HG03045 (cell line): ENCODE measurements around the gene UMAD1.

Experiments used
- ATAC-seq: cut with Tn5 transposase; IDR thresholded peaks from one replicate; pipeline ENCODE4 v1.9.1; 2021; ENCODE audit warnings: mild to moderate bottlenecking, moderate library complexity; ENCODE audit not compliant: unreplicated experiment

Gene UMAD1

DNA sequence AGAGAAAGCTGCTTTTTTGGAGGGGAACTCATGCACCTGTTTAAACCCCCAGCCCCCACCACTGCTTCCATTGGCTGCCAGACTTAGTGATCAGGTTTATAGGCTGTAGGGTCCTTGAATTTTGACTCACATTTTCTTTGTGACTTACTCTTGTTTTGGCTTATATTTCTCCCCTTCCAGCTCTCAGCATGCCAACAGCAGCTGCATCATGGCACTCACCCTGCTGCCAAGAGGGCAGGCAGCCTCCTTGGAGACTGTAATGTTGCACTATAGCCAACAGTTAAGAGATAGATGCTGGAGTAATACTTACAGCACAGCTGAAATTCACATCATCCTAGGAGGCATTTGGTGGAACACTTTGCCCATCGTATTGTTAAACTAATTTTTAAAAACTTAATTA is 230.0 kb downstream of the UMAD1 start:
- ATAC-seq, result no peak

DNA sequence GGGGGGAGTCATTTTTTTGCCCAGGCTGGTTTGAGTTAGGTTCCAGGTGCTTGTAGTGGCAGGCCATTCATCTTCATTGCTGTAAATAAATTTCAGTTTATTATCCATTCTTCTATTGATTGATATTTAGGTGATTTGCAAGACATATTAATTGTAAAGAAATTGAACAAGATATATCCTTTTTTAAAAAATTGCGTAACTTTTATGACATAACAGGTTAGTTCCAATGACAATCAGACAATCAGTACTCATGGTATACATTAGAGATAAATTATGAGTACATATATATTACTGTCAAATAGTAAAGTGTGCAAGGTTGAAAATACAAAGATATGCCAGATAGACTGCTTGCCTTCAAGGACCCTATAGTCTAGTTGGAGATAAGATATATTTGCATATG is 235.9 kb downstream of the UMAD1 start:
- ATAC-seq, result no peak

DNA sequence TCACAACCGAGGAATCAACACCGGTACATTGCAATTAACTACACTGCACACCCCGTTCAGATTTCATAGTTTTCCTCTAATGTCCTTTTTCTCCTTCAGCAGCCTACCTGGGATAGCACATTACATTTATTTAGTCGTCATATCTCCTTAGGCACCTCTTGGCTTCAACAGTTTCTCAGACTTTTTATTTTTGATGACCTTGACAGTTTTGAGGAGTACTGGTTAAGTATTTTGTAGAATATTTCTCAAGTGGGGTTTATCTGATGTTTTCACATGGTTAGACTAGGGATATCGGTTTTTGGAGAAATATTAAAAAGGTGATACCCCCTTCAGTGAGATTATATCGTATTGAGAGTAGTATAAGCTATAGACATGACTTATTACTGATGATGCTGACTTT is 241.0 kb downstream of the UMAD1 start:
- ATAC-seq, result no peak

GRCh38 chr7:7882888-7883287 is 242.3 kb downstream of the UMAD1 start:
- ATAC-seq, result no peak

DNA sequence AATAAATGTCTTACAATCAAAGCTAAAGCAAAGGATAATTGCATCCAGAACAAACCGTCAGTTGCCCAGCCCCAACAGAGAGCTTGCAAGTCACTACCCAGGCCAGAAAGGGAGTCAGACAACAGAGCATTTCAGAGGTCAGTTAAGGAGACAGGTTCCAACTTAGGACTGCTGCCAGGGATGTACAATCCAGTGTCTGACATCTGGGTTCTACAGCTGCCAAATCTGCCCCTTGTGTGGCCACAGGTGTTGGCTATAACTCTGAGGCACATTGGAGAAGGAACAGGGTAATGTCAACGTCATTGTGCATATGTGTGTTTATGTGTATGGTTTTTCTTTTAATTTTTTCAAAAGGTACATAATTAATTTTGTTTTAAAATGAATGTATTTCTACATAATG is 242.8 kb downstream of the UMAD1 start:
- no peak for ATAC-seq

DNA sequence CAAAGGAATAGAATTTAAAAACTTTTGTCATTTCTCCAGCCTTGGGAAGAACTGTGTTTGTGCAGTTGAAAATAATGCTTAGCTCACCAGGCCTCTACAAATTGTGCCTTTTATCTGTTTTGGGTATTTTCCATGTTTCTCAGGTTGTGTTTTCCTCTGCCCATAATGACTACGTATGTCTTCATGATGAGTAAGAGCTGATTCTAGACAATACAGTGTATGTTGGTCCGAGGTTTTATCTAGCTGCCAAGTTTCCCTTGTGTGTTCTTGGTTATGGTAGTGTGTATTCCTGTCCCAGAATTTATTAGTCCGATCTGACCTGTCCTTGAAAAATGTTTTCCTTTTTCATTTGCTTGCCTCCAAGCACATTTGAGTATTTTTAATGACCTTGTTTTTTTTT is 244.3 kb downstream of the UMAD1 start:
- ATAC-seq, result no peak

GRCh38 chr7:7889791-7890568 is 249.4 kb downstream of the UMAD1 start:
- no peak for ATAC-seq

DNA sequence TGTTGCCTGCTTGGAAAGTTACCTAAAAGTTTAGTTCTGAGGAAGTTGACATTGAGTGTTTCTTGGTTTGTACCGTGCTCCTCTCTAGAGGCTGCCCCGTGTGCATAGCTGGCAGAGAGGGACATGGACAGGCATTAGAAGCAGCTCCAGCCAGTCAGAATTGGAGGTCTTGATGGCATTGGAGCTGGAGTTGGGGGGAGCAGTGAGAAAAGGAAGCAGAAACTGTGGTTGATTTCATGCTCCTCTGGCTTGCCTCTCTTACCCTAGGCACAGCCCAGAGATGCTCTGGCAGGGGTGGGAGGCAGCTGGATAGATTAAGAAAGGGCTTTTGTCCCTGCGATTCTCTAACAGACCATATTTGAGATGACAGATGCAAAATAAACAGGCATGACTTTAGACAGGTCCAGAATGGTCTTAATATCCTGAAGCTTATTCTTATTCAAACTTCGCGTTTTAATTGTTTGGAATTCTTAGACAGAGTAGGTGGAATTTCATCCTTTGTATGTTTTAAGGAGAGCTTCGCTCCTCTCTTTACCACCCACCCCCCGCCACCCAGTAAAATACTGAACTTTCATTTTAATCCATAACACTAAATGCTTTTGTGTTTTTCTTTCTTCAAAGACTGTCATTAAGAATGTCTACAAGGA is 254.6 kb downstream of the UMAD1 start:
- ATAC-seq, result no peak

GRCh38 chr7:7895754-7896153 is 255.2 kb downstream of the UMAD1 start:
- ATAC-seq, result no peak

DNA sequence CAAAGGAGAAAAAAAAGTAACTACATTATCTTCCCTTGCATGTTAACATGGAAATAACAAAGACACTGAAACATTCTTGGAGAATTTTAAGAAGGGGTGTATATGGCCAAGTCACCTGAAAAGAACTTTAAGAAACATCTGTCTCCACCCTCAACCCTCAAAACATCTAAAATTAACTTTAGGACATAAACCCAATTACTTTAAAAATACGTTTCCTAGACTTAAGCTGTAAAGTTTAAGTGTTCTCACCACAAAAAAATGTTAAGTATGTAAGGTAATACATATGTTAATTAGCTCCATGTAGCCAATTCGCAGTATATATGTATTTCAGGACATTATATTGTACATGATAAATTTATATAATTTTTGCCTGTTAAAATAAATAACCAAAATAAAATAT is 257.0 kb downstream of the UMAD1 start:
- ATAC-seq, result no peak

DNA sequence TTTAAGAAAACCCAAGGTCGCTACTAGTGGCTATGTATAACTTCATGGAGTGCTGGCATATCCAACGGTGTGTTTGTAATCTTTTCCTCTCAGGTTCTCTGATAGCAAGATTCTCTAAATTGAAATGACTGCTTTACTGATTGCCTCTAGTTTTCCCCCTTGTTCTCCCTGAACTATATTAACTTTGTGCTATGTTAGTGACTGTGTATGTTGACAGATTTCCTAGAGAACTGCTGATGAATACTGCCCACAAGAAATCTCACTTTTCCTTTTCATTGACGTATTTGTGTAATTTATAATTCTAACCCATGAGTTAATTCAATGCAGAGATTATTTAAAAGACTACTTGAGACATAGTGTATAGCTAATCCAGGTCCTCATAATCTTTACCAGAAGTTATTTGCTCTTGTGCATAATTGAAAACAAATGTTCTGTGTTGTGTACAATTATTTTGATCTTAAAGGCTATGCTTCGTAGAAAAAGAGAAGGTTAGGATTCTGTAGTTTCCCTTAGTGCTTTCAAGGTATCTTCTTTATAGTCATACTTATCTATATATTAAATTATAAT is 257.5 kb downstream of the UMAD1 start:
- no peak for ATAC-seq

DNA sequence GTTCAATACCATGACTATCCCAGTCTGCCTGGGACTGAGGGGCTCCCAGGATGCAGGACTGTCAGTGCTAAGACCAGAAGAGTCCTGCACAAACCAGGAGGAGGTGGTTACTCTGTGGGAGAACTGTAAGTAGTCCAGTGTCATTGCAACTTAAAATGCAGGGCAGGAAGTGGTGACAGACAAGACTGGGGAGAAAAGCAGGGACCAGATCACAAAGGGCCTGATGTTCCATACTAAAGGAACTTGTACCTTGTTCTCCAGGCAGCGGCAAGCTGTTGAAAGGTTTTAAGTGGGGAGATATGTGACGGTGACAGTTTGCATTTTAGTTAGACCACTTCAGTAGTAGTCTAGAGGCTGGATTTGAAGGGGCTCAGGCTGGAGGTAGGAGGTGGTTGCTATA is 262.3 kb downstream of the UMAD1 start:
- ATAC-seq, result no peak

DNA sequence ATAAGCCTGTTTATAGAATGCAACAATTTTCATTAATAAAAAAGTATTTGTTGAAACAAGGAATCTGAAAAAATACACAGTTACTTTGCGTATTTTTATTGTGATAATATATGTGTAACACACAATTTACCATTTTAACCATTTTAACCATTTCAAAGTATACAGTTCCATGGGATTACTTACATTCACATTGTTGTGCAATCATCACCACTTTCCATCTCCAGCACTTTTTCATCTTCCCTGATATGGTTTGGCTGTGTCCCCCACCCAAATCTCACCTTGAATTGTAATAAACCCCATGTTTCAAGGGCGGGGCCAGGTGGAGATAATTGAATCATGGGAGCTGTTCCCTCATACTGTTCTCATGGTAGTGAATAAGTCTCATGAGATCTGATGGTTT is 266.8 kb downstream of the UMAD1 start:
- no peak for ATAC-seq

DNA sequence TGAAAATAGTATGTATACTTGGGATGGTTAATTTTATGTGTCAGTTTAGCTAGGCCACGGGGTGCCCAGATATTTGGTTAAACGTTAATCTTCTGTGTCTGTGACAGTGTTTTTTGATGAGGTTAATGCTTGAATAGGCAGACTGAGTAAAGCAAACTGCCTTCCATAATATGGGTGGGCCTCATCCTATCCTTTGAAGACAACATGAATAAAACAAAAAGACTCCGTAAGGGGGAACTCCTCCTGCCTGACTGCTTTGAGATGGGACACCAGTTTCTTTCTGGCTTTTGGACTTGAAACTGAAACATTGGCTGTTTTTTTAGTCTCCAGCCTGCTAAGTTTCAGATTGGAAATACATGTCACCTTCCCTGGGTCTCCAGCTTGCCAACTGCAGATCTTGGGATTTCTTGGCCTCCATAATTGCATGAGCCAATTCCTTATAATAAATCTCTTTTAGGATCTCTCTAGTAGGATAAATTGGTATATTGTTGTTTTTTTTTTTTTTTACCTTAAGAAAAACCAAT is 268.1 kb downstream of the UMAD1 start:
- ATAC-seq, result no peak

GRCh38 chr7:7909376-7909775 is 268.8 kb downstream of the UMAD1 start:
- ATAC-seq, result no peak

GRCh38 chr7:7911369-7912123 is 271.0 kb downstream of the UMAD1 start:
- no peak for ATAC-seq

DNA sequence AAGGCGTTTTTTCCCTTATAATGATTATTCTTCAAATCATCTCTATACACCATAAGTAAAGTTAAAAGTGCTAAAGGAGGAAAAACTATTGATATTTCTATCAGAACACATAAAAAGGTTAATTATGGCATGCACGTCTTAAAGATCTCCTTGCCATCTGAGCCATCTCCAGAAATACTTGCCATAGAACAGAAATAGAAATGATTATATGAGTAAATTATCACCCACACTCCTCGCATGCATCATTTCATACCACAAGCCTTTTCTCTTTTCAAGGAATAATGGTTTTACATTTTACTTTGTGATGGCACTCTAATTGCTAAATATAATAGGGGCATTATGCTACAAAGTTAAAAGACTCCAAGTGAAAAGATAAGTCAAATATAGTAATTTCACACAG is 272.4 kb downstream of the UMAD1 start:
- ATAC-seq, result no peak

GRCh38 chr7:7913504-7913903 is 273.0 kb downstream of the UMAD1 start:
- no peak for ATAC-seq

- no peak for ATAC-seq
Measured at GRCh38 chr7:7914547-7914946, 274.0 kb downstream of the UMAD1 start.

DNA sequence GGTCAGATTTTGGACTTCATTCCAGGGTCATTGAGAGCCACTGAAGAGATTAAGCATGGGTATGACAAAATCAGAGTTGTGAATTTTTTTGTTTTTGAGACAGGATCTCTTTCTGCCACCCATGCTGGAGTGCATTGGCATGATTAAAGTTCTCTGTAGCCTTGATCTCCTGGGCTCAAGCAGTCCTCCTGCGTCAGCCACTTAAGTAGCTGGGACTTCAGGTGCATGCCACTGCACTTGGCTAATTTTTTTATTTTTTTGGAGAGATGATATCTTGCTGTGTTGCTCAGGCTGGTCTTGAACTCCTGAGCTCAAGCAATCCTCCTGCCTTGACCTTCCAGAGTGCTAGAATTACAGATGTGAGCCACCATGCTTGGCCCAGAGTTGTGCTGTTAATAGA is 275.5 kb downstream of the UMAD1 start:
- ATAC-seq, result no peak

DNA sequence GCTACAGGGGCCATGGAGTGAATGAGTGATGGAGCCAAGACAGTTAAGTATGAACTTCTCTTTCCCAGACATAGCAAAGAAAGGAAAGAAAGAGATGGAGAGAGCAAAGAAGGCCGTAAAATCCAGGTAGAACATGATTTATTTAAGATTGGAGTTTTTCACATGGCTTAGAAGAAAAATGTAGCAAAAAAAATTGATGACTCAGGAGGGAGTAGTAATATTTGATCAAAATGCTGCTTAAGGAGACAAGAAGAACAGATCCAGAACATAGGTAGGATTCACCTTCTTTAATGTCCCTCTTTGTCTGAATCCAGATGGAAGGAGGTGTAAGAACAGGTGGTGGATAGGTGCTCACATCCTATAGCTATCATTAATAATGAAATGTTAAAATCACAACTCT is 277.0 kb downstream of the UMAD1 start:
- no peak for ATAC-seq
